NCI-H82 (cell line): ENCODE data around the gene PSG5.
"Not testable (repeated sequence)": the region's sequence is repeated elsewhere in the genome, so short reads cannot be mapped to it uniquely, and the experiment has no call there.

ENCODE experiments used
- DNase-seq: peaks from one replicate; lab custom pipeline; 2025; lab: John Stamatoyannopoulos, UW

Gene PSG5

DNA sequence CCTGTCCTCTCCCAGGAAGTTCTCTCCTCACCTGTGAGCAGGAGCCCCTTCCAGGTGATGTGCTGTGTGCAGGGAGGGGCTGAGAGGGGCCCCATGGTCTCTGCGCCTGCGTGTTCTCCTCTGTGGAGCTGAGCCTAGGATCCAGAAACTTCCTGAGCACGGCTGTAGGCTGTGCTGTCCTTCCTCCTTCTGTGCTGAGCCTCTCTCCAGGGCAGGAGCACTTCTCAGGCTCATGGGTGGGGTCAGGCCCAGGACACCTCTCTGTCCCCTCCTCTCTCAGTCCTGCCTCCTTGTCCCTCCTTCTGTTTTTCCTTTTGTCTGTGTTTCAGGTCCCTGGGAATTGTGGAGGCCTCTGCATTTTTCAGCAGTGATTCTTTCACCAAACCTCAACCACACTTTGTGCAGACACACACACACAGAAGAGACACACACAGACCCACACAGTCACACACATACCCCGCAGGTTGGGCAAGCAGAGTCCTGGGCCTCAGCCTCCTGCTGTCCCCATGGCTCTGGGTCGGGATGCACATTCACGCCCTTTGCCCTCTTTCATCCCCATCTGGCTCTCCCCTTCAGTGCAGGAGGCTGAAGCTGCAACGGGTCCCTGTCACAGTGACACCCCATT lies at the start of gene PSG5:
Gene PSG5, minus strand, starts transcription at position 226 of the 625 bp plus-strand sequence. Its CDS starts 131 bp downstream, at position 95.
- DNase-seq = not testable (repeated sequence)

- not testable (repeated sequence) for DNase-seq
Measured at GRCh38 chr19:43235686-43236085, 49.4 kb upstream of the PSG5 start.

DNA sequence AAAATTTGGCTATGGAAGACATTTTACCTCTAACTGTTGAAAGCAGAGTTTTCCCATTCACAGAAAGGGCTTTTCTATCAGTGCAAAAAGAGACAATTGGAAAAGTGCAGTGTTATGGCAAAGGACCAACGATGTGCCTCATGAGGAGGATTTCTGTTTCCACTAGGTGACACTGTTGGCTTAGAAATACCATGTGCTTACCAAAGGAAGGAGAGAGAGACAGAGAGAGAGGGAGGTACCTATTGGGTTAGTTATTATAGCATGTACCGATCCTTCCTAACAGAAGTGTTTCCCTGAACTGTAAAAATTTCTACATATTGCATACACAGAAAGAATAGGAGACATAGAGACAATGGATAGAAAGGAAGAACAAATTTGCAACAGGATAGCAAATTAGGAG lies 43.0 kb upstream of the PSG5 start:
- peak; percentile 75 for DNase-seq

DNA sequence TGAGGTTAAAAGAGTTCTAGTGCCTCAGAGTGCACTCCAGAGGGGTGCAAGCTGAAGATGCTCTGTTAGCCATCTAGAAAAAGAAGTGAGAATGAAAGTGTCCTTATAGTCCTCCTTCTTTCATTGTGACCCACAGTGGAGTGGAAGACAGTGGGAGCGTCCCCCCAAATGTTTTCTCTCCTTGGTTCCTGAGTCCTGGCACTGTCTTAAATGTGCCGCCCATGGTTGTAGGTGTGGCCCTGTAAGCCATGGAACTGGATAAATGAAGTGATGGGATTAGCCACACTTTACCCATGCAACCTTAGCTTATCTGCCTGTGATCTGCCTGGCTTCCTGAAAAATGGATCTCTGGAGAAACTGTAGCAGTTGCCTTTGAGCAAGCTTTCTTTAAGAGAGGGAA lies 42.4 kb upstream of the PSG5 start:
- peak; percentile 16 for DNase-seq

DNA sequence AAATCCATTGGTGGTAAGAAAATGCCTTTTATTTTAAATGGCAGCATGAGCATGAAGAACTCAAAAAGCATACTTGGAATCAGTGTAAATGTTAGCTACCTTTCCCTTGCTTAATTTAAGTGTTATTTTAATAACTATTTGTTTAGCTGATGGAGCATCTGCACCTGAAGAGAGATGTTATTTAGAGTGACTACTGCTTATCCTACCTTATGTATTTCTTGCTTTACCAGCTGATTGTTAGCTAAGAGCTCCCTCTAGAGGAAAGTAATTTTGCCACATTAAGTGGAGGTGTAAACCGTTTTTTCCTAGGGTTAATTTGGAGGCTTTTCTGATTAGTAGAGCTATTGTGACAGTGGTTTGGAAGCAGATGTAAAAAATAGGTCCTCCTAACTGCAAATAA lies 40.6 kb upstream of the PSG5 start:
- not testable (repeated sequence) for DNase-seq

- no peak for DNase-seq
Measured at GRCh38 chr19:43224855-43225253, 38.5 kb upstream of the PSG5 start.

GRCh38 chr19:43224201-43224854 lies 38.0 kb upstream of the PSG5 start:
- DNase-seq = not testable (repeated sequence)

GRCh38 chr19:43221891-43222290 lies 35.6 kb upstream of the PSG5 start:
- DNase-seq = not testable (repeated sequence)

DNA sequence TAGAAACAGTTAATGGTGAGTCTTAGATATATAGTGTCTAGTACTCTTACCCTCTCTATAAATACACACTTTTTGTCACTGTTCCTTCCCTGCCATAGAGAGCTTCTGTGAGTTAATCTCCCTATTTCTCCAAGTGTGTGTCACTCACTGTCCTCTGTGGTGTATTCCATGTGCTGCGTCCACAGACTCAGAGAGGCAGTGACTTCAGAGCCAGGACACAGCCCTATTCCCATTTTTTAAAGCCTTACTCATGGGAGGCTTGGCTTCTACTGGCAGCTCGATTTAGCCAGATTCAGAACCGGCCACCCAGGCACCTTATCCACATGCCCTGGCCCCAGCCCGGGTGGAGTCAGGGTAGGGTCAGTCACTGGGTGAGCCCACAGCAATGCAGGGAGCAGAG lies 32.8 kb upstream of the PSG5 start:
- DNase-seq = not testable (repeated sequence)

- not testable (repeated sequence) for DNase-seq
Measured at GRCh38 chr19:43215881-43216280, 29.5 kb upstream of the PSG5 start.

GRCh38 chr19:43207991-43208390 lies 21.7 kb upstream of the PSG5 start:
- no peak for DNase-seq

DNA sequence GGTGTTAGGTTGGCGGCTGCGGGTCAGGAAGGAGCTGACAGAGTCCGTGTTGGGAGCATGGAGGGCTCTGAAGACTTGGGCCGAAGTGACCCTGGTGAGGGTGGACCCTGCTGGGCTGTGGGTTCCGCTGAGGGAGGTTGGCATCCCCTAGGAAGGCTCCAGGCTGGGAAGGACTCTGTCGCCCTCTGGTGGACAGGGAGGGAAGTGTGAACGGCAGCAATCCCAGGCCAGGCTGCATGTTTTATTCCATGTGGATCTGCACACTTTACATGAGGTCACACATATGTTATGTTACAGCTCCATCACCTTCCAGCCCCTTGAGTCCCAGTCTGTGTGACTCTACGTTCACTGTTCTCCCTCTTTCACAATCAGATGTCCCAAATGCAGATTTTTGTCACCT lies 20.8 kb upstream of the PSG5 start:
- peak; percentile 33 for DNase-seq

- DNase-seq = not testable (repeated sequence)
Measured at GRCh38 chr19:43205471-43206105, 19.3 kb upstream of the PSG5 start, which contains the start of gene PSG4. TSS of gene PSG4 (minus strand) at chr19:43205638. CDS start at chr19:43205536, 102 bp downstream.

DNA sequence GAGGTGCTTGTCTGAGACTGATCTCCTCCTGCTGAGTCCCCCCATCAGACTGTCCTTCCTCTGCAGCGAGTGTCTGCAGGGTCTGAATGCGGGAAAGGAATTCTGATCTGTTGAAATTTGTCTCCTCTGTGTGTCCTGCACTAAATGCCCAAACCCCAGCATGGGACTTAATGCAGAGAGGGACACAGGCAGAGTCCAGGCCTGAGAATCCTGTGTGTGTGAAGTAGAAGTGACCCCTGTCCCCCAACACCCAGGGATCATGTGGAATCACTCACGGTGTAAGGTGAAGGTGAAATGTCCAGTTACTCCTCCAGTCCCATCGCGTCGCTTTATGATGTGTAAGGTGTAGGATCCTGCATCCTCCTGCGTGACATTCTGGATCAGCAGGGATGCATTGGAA lies 17.3 kb upstream of the PSG5 start:
- not testable (repeated sequence) for DNase-seq

- not testable (repeated sequence) for DNase-seq
Measured at GRCh38 chr19:43201891-43202290, 15.6 kb upstream of the PSG5 start.

- not testable (repeated sequence) for DNase-seq
Measured at GRCh38 chr19:43201337-43201801, 15.0 kb upstream of the PSG5 start.

- peak; percentile 31 for DNase-seq
Measured at GRCh38 chr19:43198686-43199419, 12.5 kb upstream of the PSG5 start.

DNA sequence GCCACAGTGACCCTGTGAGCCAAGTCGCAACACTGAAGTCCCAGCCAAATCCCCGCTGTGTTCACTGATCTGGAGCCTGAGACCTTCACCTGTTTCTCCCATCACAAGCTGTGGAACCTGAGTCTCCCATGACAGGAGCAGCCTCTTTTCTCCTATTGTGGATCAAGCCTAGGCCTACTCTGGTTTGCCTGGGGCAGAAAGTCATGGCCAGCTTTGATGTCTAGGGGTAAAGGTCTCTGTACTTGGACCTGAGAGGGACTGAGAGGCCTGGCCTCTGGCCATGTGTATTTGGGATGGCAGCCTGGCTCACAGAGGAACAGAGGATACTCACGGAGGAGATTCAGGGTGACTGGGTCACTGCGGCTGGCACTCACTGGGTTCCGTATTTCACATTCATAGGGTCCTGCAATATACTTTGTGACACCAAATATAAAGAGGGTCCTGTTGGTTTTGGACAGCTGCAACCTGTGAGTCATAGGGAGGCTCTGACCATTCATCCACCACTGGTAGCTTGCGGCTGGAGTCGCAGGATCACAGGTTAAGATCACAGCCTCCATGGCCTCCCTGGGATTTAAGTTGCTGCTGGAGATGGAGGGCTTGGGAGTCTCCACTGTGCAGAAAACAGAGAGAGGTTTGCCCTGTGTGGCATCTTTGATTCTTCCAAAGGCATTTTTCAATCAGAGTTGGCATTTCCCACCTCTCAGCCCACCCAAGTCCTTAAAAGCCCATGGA lies 11.5 kb upstream of the PSG5 start:
- DNase-seq = not testable (repeated sequence)

DNA sequence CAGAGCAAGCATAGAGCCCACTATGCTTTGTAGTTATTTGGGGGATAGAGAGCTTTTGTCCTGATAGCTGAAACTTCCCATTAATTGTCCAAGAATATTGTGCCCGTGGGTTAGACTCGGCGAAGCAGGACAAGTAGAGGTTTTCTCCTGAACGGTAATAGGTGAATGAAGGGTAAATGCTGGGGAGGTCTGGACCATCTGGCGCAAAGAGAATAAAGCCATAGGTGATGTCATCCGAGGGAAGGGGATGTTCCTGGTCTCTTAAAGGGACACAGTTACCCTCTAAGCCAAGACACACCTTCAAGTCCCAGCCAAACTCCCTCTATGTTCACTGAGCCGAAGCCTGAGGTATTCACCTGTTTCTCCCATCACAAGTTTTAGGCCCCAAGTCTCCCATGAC lies 8.1 kb upstream of the PSG5 start:
- peak; percentile 27 for DNase-seq

GRCh38 chr19:43192381-43193155 lies 6.2 kb upstream of the PSG5 start:
- DNase-seq = not testable (repeated sequence)

DNA sequence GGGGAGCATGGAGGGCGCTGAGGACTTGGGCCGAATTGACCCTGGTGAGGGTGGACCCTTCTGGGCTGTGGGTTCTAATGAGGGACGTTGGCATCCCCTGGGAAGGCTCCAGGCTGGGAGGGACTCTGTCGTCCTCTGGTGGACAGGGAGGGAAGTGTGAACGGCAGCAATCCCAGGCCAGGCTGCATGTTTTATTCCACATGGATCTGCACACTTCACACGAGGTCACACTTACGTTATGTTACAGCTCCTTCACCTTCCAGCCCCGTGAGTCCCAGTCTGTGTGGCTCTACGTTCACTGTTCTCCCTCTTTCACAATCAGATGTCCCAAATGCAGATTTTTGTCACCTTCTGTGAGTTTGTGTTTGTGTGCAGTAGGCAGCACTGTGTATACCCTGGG lies 1.8 kb upstream of the PSG5 start:
- peak; percentile 8 for DNase-seq
